ENCODE data around the gene MEIOSIN. TPM values are rescaled to one million over a fixed set of nuclear protein-coding genes. Genes with fewer than 3 reads are reported as not detected.
A peak's percentile ranks its signal among the peaks of the same experiment; 100 is the strongest.

Gene MEIOSIN
- total RNA-seq, 4 donors from 2014 or later = not detected

DNA sequence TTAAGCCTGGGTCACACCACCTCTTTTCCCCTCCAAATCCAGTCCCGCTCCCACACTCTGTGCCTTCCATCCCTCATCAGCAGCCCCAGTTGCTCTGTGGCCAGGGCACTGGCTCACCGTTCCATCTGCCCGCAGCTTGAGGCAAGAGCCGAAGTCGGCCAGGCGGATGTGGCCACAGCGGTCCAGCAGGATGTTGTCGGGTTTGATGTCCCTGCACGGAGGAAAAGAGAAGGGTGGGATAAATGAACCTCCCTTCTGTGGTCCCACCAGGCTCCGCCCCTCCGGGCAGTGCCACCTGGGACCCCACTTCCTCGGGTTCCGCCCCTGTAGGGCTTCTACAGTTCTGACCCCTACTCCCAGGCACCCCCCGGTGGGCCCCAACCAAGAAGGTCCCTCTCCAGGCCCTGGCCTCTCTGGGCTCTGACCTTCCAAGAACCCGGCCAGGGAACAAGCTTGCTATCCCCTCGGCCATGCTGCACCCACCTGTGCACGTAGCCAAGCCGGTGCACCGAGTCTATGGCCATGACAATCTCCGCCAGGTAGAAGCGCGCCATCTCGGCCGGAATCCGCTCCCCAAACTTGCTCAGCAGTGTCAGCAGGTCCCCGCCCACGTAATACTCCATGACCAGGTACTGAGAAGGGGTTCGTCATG lies 44.9 kb downstream of the MEIOSIN start:
- TF ChIP-seq, protein P1, sequence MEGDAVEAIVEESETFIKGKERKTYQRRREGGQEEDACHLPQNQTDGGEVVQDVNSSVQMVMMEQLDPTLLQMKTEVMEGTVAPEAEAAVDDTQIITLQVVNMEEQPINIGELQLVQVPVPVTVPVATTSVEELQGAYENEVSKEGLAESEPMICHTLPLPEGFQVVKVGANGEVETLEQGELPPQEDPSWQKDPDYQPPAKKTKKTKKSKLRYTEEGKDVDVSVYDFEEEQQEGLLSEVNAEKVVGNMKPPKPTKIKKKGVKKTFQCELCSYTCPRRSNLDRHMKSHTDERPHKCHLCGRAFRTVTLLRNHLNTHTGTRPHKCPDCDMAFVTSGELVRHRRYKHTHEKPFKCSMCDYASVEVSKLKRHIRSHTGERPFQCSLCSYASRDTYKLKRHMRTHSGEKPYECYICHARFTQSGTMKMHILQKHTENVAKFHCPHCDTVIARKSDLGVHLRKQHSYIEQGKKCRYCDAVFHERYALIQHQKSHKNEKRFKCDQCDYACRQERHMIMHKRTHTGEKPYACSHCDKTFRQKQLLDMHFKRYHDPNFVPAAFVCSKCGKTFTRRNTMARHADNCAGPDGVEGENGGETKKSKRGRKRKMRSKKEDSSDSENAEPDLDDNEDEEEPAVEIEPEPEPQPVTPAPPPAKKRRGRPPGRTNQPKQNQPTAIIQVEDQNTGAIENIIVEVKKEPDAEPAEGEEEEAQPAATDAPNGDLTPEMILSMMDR (IDR thresholded peaks at IDR 0.05) = no peak
- no peak for TF ChIP-seq POLR2A (IDR thresholded peaks at IDR 0.05)
- DNase-seq = peak in 1 of 2 donors; percentile 31
- Histone ChIP-seq H3K27ac (peak overlapping the region in 1 of 2 donors; percentile 93), H3K4me1 (peaks cover 0 to 6% of the 10 kb centered on the region in 2 donors), H3K4me3 (no peak overlapping the region), H3K9me3 (no peaks in the 10 kb centered on the region), H3K27me3 (no peaks in the 10 kb centered on the region), H3K36me3 (no peaks in the 10 kb centered on the region)
- intact Hi-C loops (cut with DNase I; ENCODE audit: low total_unique reads) = no loop called here

DNA sequence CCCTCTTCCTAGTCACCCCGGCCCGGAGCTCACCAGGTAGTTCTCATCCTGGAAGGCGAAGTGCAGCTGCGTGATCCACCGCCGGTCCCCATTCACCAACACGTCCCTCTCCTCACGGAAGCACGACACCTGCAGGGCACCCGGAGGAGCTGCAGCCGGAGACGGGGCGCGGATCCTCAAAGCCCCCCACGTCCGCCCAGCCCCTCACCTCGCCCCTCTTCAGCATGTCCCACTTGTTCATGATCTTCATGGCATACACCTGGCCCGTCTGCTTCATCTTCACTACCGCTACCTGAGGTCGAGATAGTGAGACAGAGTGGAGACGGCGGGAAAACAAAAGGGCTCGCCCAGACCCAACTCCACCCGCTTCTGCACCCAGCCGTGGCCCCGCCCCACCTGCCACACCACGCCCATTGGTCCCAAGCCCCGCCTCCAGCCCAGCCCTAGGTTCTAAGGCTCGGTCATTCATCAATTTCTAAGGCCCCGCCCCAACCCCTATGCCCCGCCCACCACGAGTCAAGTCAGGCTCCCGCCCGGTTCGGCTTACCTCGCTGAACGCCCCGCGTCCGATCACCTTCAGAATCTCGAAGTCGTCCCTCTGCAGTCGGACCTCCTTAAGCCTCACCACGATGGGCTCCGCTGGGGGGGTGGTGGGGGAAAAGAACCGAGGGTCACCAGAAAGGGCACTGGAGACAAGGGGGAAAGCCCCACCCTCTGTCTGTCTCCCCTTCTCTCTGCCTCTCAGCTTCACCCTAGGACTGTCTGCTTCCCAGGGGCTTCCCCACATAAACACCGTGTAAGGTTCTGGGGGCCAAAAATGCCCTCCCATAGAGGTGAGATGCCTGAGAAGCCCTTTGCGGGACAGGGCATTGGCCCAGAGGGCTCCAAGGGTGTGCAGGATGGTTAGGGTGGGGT lies 46.2 kb downstream of the MEIOSIN start:
- Histone ChIP-seq H3K27ac (peak overlapping the region; percentile 93 to 97), H3K4me1 (peaks cover 6 to 9% of the 10 kb centered on the region in 2 donors), H3K36me3 (no peaks in the 10 kb centered on the region), H3K9me3 (no peaks in the 10 kb centered on the region), H3K27me3 (no peaks in the 10 kb centered on the region), H3K4me3 (peak overlapping the region; percentile 48 to 78)
- intact Hi-C loops (cut with DNase I; ENCODE audit: low total_unique reads) = no loop called here
- DNase-seq = peak; percentile 94 to 96
- no peak for TF ChIP-seq POLR2A (IDR thresholded peaks at IDR 0.05)
- TF ChIP-seq, protein P1 (IDR thresholded peaks at IDR 0.05) = peak; percentile 36 to 77 (median 64)

DNA sequence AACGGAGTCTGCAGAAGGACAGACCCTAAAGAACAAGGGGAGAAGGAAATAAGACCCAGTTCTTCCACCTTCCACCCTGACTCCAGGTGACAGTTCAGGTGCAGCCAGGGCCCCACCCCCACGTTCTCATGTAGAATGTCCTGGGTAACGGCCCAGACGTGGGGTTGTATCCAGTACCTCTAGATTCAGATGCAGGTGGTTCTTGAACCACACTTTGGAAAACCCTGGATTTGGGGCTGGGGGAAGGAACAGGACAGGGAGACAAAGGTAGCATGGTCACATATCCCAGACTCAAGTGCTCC lies 46.9 kb downstream of the MEIOSIN start:
- no peak for TF ChIP-seq POLR2A (IDR thresholded peaks at IDR 0.05)
- TF ChIP-seq, protein P1 (IDR thresholded peaks at IDR 0.05) = no peak
- H3K36me3 ChIP-seq = no peaks in the 10 kb centered on the region
- no peaks in the 10 kb centered on the region for H3K27me3 ChIP-seq
- H3K9me3 ChIP-seq = no peaks in the 10 kb centered on the region
- H3K4me3 ChIP-seq = peak overlapping the region; percentile 48 to 78
- H3K4me1 ChIP-seq = peaks cover 6 to 15% of the 10 kb centered on the region in 2 donors
- peak overlapping the region; percentile 93 to 97 for H3K27ac ChIP-seq
- no peak for DNase-seq
- intact Hi-C loops (cut with DNase I; ENCODE audit: low total_unique reads) = no loop called here

DNA sequence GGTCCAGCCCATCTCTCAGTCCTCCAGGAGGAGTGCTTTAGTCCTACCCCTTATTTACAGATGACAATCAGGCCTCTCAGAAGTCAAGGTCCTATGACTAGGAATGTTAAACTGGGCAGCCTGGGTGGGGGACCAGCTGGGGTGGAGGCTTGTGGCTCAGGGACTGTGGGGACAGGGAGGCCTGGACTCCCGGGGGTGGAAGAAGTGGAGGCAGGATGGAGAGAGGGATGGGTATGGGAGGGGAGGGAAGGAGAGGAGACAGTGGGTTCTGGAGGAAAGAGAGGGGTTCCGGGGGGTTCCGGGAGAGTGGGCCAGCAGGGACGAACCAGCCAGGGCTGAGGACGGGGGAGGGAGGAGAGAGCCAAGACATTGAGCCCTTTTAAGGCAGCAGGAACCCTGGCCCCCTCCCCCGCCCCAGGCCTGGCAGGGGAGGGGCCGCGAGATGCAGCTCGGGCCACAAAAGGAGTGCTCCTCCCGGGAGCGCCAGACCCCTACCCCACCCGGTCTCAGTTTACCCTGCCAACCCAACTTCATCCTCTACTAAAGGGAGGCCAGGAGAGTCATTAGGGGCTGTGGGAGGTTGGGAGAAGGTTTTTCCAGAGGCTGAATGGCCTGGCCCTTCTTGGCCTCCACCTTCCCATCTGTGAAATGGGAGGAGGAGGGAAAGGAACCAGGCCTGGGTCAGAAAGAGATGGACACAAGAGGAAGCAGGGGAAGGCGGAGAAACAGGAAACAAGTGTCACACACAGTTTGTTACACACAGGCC lies 47.4 kb downstream of the MEIOSIN start:
- peaks cover 6 to 17% of the 10 kb centered on the region in 2 donors for H3K4me1 ChIP-seq
- H3K27me3 ChIP-seq = no peaks in the 10 kb centered on the region
- peak overlapping the region; percentile 93 to 97 for H3K27ac ChIP-seq
- no peaks in the 10 kb centered on the region for H3K9me3 ChIP-seq
- TF ChIP-seq, protein P1 (IDR thresholded peaks at IDR 0.05) = no peak
- TF ChIP-seq POLR2A (IDR thresholded peaks at IDR 0.05) = no peak
- peak overlapping the region; percentile 48 to 78 for H3K4me3 ChIP-seq
- intact Hi-C loops (cut with DNase I; ENCODE audit: low total_unique reads) = no loop called here
- DNase-seq = peak; percentile 52 to 60
- H3K36me3 ChIP-seq = no peaks in the 10 kb centered on the region

Measured in uterus (tissue), 4 donors.